HS-27A (cell line): ENCODE data around the gene MCAT.

ENCODE experiments used
- DNase-seq: peaks from one replicate; pipeline ENCODE4 v3.0.0-alpha.2; 2012; ENCODE audit warnings: low read depth, missing footprints

MCAT gene

GRCh38 chr22:43090130-43090789 is 52.9 kb downstream of the MCAT start:
- DNase-seq, result peak; percentile 51

- DNase-seq, result peak; percentile 58
Measured at GRCh38 chr22:43088984-43089717, 54.0 kb downstream of the MCAT start, which contains the start of gene TTLL1. Gene TTLL1 (minus strand): TSS chr22:43089391. CDS start chr22:43075586, 13,805 bp downstream.

- DNase-seq, result no peak
Measured at GRCh38 chr22:43088627-43088983, 54.6 kb downstream of the MCAT start.

GRCh38 chr22:43085658-43086606 is 57.3 kb downstream of the MCAT start:
- no peak for DNase-seq
